Activated CD8-positive, alpha-beta memory T cell treated with anti-CD3 and anti-CD28 coated beads, Interleukin-2, amount 50 U/mL, for 4 hours (primary cell): ENCODE measurements around the gene CASP8AP2.
"Not testable (repeated sequence)": the region's sequence is repeated elsewhere in the genome, so short reads cannot be mapped to it uniquely, and the experiment has no call there.

Experiments
- DNase-seq: peaks from one replicate; pipeline ENCODE4 v3.0.0-alpha.2; 2020

CASP8AP2 gene

DNA sequence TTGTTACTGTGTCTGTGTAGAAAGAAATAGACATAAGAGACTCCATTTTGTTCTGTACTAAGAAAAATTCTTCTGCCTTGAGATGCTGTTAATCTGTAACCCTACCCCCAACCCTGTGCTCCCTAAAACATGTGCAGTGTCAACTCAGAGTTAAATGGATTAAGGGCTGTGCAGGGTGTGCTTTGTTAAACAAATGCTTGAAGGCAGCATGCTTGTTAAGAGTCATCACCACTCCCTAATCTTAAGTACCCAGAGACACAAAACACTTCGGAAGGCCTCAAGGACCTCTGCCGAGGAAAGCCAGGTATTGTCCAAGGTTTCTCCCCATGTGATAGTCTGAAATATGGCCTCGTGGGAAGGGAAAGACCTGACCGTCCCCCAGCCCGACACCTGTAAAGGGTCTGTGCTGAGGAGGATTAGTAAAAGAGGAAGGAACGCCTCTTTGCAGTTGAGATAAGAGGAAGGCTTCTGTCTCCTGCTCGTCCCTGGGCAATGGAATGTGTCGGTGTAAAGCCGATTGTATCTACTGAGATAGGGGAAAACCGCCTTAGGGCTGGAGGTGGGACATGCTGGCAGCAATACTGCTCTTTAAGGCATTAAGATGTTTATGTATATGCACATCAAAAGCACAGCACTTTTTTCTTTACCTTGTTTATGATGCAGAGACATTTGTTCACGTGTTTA is 61.3 kb downstream of the CASP8AP2 start:
- DNase-seq = not testable (repeated sequence)

DNA sequence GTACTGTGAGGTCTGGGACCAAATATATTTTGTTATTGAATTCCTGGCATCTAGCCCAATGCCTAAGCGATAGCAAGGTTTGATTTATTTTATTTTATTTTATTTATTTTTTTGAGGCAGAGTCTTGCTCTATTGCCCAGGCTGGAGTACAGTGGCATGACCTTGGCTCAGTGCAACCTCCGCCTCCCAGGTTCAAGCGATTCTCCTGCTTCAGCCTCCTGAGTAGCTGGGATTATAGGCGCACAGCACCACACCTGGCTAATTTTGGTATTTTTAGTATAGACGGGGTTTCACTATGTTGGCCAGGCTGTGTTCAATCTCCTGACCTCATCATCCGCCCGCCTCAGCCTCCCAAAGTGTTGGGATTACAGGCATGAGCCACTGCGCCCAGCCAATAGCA is 62.9 kb downstream of the CASP8AP2 start:
- not testable (repeated sequence) for DNase-seq

DNA sequence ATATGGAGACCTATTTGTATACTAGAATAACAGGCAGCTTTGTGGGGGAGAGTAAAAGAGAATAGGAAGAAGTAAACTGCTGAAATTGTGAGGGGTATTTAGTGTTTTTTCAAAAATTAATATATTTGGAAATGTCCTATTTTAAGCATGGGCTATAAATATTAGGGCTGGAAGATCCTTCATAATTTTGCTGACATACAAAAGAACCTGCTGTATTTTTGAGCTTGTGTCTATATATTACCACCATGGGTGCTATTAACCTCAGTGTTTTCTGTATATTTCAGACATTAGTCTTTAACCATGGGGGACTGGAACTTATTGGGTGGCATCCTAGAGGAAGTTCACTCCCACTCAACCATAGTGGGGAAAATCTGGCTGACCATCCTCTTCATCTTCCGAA is 64.5 kb downstream of the CASP8AP2 start, which contains the start of gene GJA10:
Gene GJA10, plus strand, starts transcription at position 301 of the 400 bp plus-strand sequence. Its CDS starts 0 bp downstream, at position 301.
- DNase-seq = no peak

DNA sequence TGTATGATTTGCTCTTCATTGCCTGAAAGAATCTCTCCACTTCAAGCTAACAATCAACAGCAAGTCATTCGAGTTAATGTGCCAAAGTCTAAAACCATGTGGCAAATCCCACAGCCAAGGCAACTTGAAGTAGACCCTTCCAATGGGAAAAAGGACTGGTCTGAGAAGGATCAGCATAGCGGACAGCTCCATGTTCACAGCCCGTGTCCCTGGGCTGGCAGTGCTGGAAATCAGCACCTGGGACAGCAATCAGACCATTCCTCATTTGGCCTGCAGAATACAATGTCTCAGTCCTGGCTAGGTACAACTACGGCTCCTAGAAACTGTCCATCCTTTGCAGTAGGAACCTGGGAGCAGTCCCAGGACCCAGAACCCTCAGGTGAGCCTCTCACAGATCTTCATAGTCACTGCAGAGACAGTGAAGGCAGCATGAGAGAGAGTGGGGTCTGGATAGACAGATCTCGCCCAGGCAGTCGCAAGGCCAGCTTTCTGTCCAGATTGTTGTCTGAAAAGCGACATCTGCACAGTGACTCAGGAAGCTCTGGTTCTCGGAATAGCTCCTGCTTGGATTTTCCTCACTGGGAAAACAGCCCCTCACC is 65.7 kb downstream of the CASP8AP2 start:
- no peak for DNase-seq

DNA sequence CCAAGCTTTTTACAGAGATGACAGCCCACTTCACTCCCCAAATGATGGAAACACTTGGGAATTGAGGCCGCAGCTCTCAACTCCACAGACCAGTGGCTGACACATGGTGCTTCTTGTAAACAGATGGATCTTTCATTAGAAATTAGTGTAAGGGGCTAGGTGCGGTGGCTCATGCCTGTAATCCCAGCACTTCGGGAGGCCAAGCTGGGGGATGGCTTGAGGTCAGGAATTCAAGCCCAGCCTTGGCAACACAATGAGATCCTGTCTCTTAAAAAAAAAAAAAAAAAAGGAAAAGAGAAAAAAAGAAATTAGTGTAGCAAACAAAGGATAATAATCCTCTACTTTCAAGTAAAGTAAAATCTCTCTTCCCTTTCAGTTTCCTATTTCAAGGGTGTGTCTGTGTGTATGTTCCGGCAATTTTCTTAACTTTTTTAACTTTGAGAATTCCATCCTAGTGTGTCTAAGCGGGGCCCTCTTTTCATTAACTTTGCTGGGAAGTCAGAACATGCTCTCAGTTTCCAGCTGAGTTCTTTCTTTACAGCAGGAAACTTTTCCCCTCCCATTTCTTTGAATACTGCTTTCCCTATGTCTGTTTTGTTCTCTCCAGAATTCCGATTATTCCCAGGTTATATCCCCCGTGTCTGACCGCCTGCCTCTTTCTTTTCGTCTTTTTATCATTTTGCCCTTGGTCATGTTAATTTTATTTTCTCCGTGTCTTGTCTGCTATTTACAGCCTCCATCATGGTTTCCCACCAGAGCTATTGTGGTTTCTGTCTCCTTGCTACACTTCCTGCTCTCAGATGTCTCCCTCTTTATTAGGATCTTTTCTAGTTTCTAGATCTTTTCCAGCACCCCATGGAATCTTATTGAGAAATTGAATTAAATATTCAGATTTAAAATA is 80.6 kb downstream of the CASP8AP2 start:
- DNase-seq = not testable (repeated sequence)

DNA sequence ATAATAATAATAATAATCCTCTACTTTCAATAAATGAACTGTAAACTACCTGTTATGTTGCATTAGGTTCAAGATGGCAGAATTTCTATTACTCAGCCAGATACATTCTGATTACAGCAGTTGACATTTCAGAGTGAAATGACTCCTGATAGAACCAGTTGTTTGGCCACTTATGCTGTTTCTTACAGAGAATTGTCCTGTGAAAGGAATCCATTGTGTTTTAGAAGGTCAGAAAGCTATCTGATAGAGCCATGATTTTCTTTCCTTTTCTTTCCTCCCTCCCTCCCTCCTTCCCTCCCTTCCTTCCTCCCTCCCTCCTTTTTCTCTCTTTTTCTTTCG is 81.2 kb downstream of the CASP8AP2 start:
- DNase-seq = no peak

DNA sequence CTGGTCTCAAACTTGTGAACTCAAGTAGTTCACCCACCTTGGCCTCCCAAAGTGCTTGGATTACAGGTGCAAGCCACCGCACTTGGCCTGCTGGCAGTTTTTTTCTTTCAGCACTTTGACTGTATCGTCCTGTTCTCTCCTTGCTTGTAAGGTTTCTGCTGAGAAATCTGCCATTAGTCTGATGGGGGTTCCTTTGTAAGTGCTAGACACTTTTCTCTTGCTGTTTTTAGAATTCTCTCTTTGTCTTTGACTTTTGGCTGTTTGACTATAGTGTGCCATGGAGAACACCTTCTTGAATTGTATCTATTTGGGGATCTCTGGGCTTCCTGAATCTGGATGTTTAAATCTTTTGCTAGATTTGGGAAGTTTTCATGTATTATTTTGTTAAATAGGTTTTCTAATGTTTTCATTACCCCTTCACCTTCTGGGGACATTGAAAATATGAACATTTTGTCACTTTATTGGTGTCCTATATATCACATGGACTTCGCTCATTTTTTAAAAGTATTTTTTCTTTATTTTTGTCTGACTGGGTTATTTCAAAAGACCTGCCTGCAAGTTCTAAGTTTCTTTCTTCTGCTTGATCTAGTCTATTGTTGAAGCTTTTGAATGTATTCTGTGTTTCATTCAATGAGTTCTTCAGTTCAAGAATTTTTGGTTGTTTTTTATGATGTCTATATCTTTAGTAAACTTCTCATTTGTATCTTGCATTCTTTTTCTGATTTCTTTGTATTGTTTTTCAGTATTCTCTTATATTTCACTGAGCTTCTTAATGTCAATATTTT is 86.6 kb downstream of the CASP8AP2 start:
- no peak for DNase-seq

DNA sequence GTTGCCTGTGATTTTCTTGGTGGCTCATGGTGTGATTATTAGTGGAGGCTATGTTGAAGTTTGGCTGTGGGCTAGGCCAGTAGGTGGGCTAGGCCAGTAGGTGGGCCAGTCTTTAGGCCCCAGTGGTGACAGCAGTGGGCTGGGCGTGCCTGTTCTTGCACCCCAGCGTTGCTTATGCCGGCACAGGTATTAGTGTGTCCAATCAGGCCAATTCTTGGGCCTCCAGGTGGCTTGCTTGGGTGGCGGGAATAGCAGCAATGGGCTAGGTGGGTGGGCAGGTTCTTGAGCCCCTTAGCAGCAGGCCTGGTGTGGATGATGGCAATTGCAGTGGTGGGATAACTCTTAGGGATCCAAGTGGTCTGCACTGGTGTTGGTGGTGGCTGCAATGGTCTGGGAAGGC is 87.5 kb downstream of the CASP8AP2 start:
- DNase-seq = no peak

DNA sequence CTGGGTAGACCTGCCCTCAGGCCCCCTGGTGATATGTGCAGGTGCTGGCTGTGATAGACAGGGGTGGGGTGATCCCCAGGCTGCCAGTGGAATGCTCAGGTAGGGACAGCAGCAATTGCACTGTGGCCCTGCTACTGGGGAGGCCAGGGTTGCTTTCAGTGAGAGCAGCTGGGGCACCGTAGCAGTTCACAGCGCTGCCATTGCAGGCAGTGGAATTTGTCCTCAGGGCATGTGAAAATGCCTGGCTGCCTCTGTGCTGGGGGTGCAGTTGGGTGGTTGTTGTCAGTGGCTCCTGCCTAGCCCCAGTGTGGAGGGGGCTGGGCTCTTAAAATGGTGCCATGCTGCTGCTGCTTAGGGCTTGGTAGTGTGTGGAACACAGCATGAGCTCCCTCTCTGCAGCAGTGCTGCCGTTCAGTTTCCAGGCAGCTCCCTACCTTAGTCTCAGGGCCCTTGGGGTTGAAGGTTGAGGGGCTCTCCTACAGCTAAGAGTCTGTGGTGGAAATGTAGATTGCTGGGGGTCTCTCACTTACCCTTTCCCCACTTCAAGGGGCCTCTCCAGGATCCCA is 88.2 kb downstream of the CASP8AP2 start:
- no peak for DNase-seq
